Kidney (tissue), 14 donors: Measurements from ENCODE around the gene PHLDB1. TPM values are rescaled to one million over a fixed set of nuclear protein-coding genes. Genes with fewer than 3 reads are reported as not detected.
A peak's percentile ranks its signal among the peaks of the same experiment; 100 is the strongest.
"Not testable (repeated sequence)": the region's sequence is repeated elsewhere in the genome, so short reads cannot be mapped to it uniquely, and the experiment has no call there.

Experiments used
- DNase-seq, 5 donors: peaks; one replicate each; pipeline ENCODE4 v3.0.0-alpha.2; 2013 to 2020
- FAIRE-seq: peaks from 2 replicates; lab custom pipeline; 2012; peaks lifted over from hg19 to GRCh38; lab: Jason Lieb, UNC
- H3K27ac ChIP-seq, 2 donors: one replicate each; pipeline ENCODE4 v1.7.0; 2013; ENCODE audit warnings: low read depth in 2 of 2, low read length in 2 of 2, inconsistent platforms in 1 of 2
- H3K27me3 ChIP-seq: one replicate; pipeline ENCODE4 v1.7.1; 2013; ENCODE audit warnings: low read length, inconsistent platforms; ENCODE audit not compliant: control insufficient read depth, insufficient read depth
- H3K36me3 ChIP-seq, 3 donors: one replicate each; pipeline versions ENCODE4 v1.7.0 to v1.7.1; 2013; ENCODE audit warnings: low read length in 3 of 3, control low read depth in 1 of 3, inconsistent platforms in 1 of 3; ENCODE audit not compliant: insufficient read depth in 3 of 3, control insufficient read depth in 2 of 3
- H3K4me1 ChIP-seq, 3 donors: one replicate each; pipeline versions ENCODE4 v1.7.0 to v1.7.1; 2013; ENCODE audit warnings: low read length in 3 of 3, inconsistent platforms in 1 of 3, low read depth in 1 of 3; ENCODE audit not compliant: control insufficient read depth in 2 of 3, insufficient read depth in 2 of 3
- H3K4me3 ChIP-seq, 3 donors: one replicate each; pipeline versions ENCODE4 v1.7.0 to v1.8.1; 2013; ENCODE audit warnings: low read length in 3 of 3, control low read depth in 1 of 3, inconsistent platforms in 1 of 3
- H3K9ac ChIP-seq, 3 donors: one replicate each; pipeline versions ENCODE4 v1.7.0 to v1.7.1; 2013; ENCODE audit warnings: low read length in 3 of 3, control low read depth in 1 of 3, inconsistent platforms in 1 of 3
- H3K9me3 ChIP-seq, 3 donors: one replicate each; pipeline versions ENCODE4 v1.7.0 to v1.7.1; 2013; ENCODE audit warnings: low read length in 3 of 3, control low read depth in 1 of 3, inconsistent platforms in 1 of 3; ENCODE audit not compliant: control insufficient read depth in 2 of 3, insufficient read depth in 1 of 3
- CTCF ChIP-seq: IDR thresholded peaks from 3 replicates; pipeline ENCODE4 v1.5.1; 2012; ENCODE audit warnings: mild to moderate bottlenecking, moderate library complexity, borderline replicate concordance; ENCODE audit not compliant: insufficient read depth; ENCODE audit errors: extremely low read depth
- intact Hi-C: fragments of 100-400 bp; cut with DNase I; formaldehyde crosslinking; loops from one replicate; pipeline ENCODE4 v1.11.1; 2022
- polyA plus RNA-seq: library from polyadenylated mRNA; stranded (reverse); fragments of 350-450 nt; fragmentation: Illumina TruSeq; extraction: RNeasy Lipid Tissue Mini Kit (QIAGEN cat#74804); gene quantifications from one replicate; pipeline ENCODE4 v1.2.3, GENCODE V29; 2014; ENCODE audit warnings: low read depth, low replicate concordance; ENCODE audit not compliant: insufficient read depth
- total RNA-seq: library from RNA; stranded (reverse); fragmentation: NEBNext Ultra II Directional; extraction: Animal tissue kit (Norgen Biotek cat#: 25700); gene quantifications from one replicate; pipeline ENCODE4 v1.2.1, GENCODE V29; 2021
- donor health status: control.
- donor health status: control.
- donor health status: control.
- donor health status: control.
- donor health status: control.
- donor health status: DM: yes; HTN: yes; CAD: no.
- donor health status: Normal renal cell carcinoma (clear cell type).

The PHLDB1 gene
- total and polyA plus RNA-seq, 2 donors from 2014 or later = 39.1 to 118 TPM

- Histone ChIP-seq H3K36me3 (no peaks in the 10 kb centered on the region), H3K27ac (no peak overlapping the region), H3K9ac (no peak overlapping the region), H3K4me1 (peaks cover 0 to 5% (median 4%) of the 10 kb centered on the region in 3 donors), H3K27me3 (no peaks in the 10 kb centered on the region), H3K4me3 (no peak overlapping the region), H3K9me3 (no peaks in the 10 kb centered on the region)
- no peak for TF ChIP-seq CTCF
- intact Hi-C loops = no loop called here
- no peak for FAIRE-seq
- no peak for DNase-seq
These were observed 70.6 kb downstream of the PHLDB1 start for GRCh38 chr11:118677977-118678376.

GRCh38 chr11:118678908-118679307, 71.5 kb downstream of the PHLDB1 start:
- TF ChIP-seq CTCF = peak; percentile 16
- peak overlapping the region; percentile 1 to 17 for H3K27ac ChIP-seq
- FAIRE-seq = not testable (repeated sequence)

GRCh38 chr11:118679483-118679882, 72.1 kb downstream of the PHLDB1 start, which contains the start of gene TREH:
TSS of gene TREH (minus strand) at chr11:118679650. CDS start at chr11:118679627, 23 bp downstream.
- FAIRE-seq (no peak), DNase-seq (no peak)
- no peak for TF ChIP-seq CTCF
- Histone ChIP-seq H3K4me1 (peaks cover 0 to 5% (median 4%) of the 10 kb centered on the region in 3 donors), H3K27ac (peak within 1 kb of the TSS; percentile 1 to 17), H3K9me3 (no peaks in the 10 kb centered on the region), H3K36me3 (no peaks in the 10 kb centered on the region), H3K4me3 (peak within 1 kb of the TSS in 2 of 3 donors; percentile 14 to 23), H3K9ac (no peak within 1 kb of the TSS), H3K27me3 (no peaks in the 10 kb centered on the region)
- intact Hi-C loops = no loop called here

More at GRCh38 chr11:118678908-118679307, 71.5 kb downstream of the PHLDB1 start:
- H3K36me3 ChIP-seq, H3K9ac ChIP-seq, H3K27me3 ChIP-seq, H3K9me3 ChIP-seq, intact Hi-C loops, H3K4me1 ChIP-seq: not testable (repeated sequence)
- DNase-seq = peak in 1 of 5 donors; percentile 41
- H3K4me3 ChIP-seq = peak overlapping the region in 2 of 3 donors; percentile 14 to 23

- Histone ChIP-seq H3K9me3 (no peaks in the 10 kb centered on the region), H3K4me1 (peaks cover 0 to 5% (median 4%) of the 10 kb centered on the region in 3 donors), H3K27me3 (no peaks in the 10 kb centered on the region), H3K9ac (no peak overlapping the region), H3K4me3 (no peak overlapping the region), H3K27ac (no peak overlapping the region), H3K36me3 (no peaks in the 10 kb centered on the region)
- TF ChIP-seq CTCF = no peak
- FAIRE-seq (no peak), DNase-seq (no peak)
- intact Hi-C loops = no loop called here
These were observed 75.0 kb downstream of the PHLDB1 start for GRCh38 chr11:118682372-118682771.

GRCh38 chr11:118682939-118683338, 75.5 kb downstream of the PHLDB1 start:
- H3K9me3 ChIP-seq, H3K27ac ChIP-seq, H3K9ac ChIP-seq, H3K36me3 ChIP-seq, FAIRE-seq, H3K4me1 ChIP-seq, DNase-seq, H3K27me3 ChIP-seq, H3K4me3 ChIP-seq, intact Hi-C loops: not testable (repeated sequence)
